Epidermal melanocyte (primary cell): ENCODE results near the gene CFLAR.
"Not testable (repeated sequence)": the region's sequence is repeated elsewhere in the genome, so short reads cannot be mapped to it uniquely, and the experiment has no call there.

ENCODE experiments used
- DNase-seq: peaks from one replicate; pipeline ENCODE4 v3.0.0; 2011; ENCODE audit warnings: low spot score; ENCODE audit not compliant: insufficient read length

The CFLAR gene

GRCh38 chr2:201116115-201116958 lies at the start of gene CFLAR:
Gene CFLAR (plus strand): TSS chr2:201116164. CDS start chr2:201129866, 13,702 bp downstream.
- no peak for DNase-seq

- no peak for DNase-seq
Measured at GRCh38 chr2:201070948-201071478, 45.0 kb upstream of the CFLAR start.

- peak; percentile 95 for DNase-seq
Measured at GRCh38 chr2:201071479-201072200, 44.3 kb upstream of the CFLAR start, which contains the start of the genes HYCC2 and NDUFB3. Gene HYCC2 (minus strand): TSS chr2:201071671. CDS start chr2:201024009, 47,662 bp downstream. Gene NDUFB3 (plus strand): TSS chr2:201072001. CDS start chr2:201078883, 6,882 bp downstream.

- DNase-seq: no peak
Measured at GRCh38 chr2:201072201-201072530, 43.8 kb upstream of the CFLAR start.

- DNase-seq: no peak
Measured at GRCh38 chr2:201073071-201073470, 42.9 kb upstream of the CFLAR start.

GRCh38 chr2:201074996-201075395 lies 41.0 kb upstream of the CFLAR start:
- no peak for DNase-seq

- DNase-seq: no peak
Measured at GRCh38 chr2:201084863-201085262, 31.1 kb upstream of the CFLAR start.

GRCh38 chr2:201090574-201090973 lies 25.4 kb upstream of the CFLAR start:
- no peak for DNase-seq

- no peak for DNase-seq
Measured at GRCh38 chr2:201093573-201093972, 22.4 kb upstream of the CFLAR start.

GRCh38 chr2:201100497-201100896 lies 15.5 kb upstream of the CFLAR start:
- DNase-seq: no peak

GRCh38 chr2:201105759-201106158 lies 10.2 kb upstream of the CFLAR start:
- DNase-seq: no peak

- no peak for DNase-seq
Measured at GRCh38 chr2:201107624-201108023, 8.3 kb upstream of the CFLAR start.

- no peak for DNase-seq
Measured at GRCh38 chr2:201108341-201108740, 7.6 kb upstream of the CFLAR start.

- DNase-seq: no peak
Measured at GRCh38 chr2:201109186-201109585, 6.8 kb upstream of the CFLAR start.

GRCh38 chr2:201110615-201111014 lies 5.3 kb upstream of the CFLAR start:
- no peak for DNase-seq

- no peak for DNase-seq
Measured at GRCh38 chr2:201111096-201111495, 4.9 kb upstream of the CFLAR start.

GRCh38 chr2:201114350-201114749 lies 1.6 kb upstream of the CFLAR start:
- no peak for DNase-seq

- no peak for DNase-seq
Measured at GRCh38 chr2:201114846-201115245, 1.1 kb upstream of the CFLAR start.

- DNase-seq: peak; percentile 33
Measured at GRCh38 chr2:201116959-201117734, 1.2 kb downstream of the CFLAR start.

GRCh38 chr2:201117735-201118094 lies 1.8 kb downstream of the CFLAR start:
- DNase-seq: not testable (repeated sequence)

GRCh38 chr2:201118121-201118960 lies 2.4 kb downstream of the CFLAR start:
- DNase-seq: no peak
